Naive thymus-derived CD8-positive, alpha-beta T cell (primary cell): ENCODE results near the gene PBX3. TPM values are rescaled to one million over a fixed set of nuclear protein-coding genes. Genes with fewer than 3 reads are reported as not detected.

Experiments used
- ATAC-seq, 2 donors: fragments of 150-1000 bp; cut with Tn5 transposase in 1 of 2; sonication (Bioruptor Pico), chemical (Tn5 transposase) in 1 of 2; 1 replicate in 1 of 2; 2 replicates in 1 of 2; pipeline ENCODE4 v1.10.0; 2021; ENCODE audit warnings: mild to moderate bottlenecking in 2 of 2, moderate library complexity in 2 of 2
- POLR2A ChIA-PET: fragments of 350-600 bp; sonication (Branson Sonifier 250); formaldehyde crosslinking; loops from one replicate; lab custom pipeline; 2021; ENCODE audit warnings: antibody characterized with exemption; lab: Charles Lee
- DNase-seq, 10 donors: peaks; one replicate each; pipeline versions ENCODE4 v3.0.0 to v3.0.0-alpha.2; 2020 to 2022
- H3K27ac Mint-ChIP-seq, 10 donors: one replicate each; pipeline ENCODE4 v1.8.0; 2020 to 2022; ENCODE audit warnings: mild to moderate bottlenecking in 10 of 10, mixed read lengths in 10 of 10, moderate library complexity in 4 of 10, inconsistent platforms in 1 of 10
- H3K27me3 Mint-ChIP-seq, 5 donors: one replicate each; pipeline ENCODE4 v1.8.0; 2021 to 2022; ENCODE audit warnings: mixed read lengths in 5 of 5
- H3K36me3 Mint-ChIP-seq, 3 donors: one replicate each; pipeline ENCODE4 v1.8.0; 2020 to 2022; ENCODE audit warnings: mixed read lengths in 3 of 3, mild to moderate bottlenecking in 2 of 3, inconsistent platforms in 1 of 3
- H3K4me1 Mint-ChIP-seq, 4 donors: one replicate each; pipeline ENCODE4 v1.8.0; 2021 to 2022; ENCODE audit warnings: mixed read lengths in 4 of 4
- H3K4me3 Mint-ChIP-seq, 10 donors: one replicate each; pipeline ENCODE4 v1.8.0; 2020 to 2022; ENCODE audit warnings: mild to moderate bottlenecking in 10 of 10, mixed read lengths in 10 of 10, moderate library complexity in 6 of 10, inconsistent platforms in 1 of 10
- H3K9me3 Mint-ChIP-seq, 9 donors: one replicate each; pipeline ENCODE4 v1.8.0; 2020 to 2022; ENCODE audit warnings: mixed read lengths in 9 of 9, mild to moderate bottlenecking in 3 of 9, inconsistent platforms in 1 of 9, moderate library complexity in 1 of 9
- polyA plus RNA-seq, 3 donors: library from polyadenylated mRNA; unstranded; fragments of 300-500 nt; fragmentation: Illumina TruSeq; gene quantifications; one replicate each; pipeline ENCODE4 v1.2.3, GENCODE V29; 2021
- total RNA-seq, 8 experiments: library from RNA in 2 of 8; stranded (reverse) in 2 of 8; gene quantifications; one replicate each; pipeline ENCODE4 v1.2.3 and lab custom pipeline; 2021 to 2026

The PBX3 gene
- total and polyA plus RNA-seq, 5 experiments from 2014 or later: 2.9 to 27.5 (median 4.2) TPM

DNA sequence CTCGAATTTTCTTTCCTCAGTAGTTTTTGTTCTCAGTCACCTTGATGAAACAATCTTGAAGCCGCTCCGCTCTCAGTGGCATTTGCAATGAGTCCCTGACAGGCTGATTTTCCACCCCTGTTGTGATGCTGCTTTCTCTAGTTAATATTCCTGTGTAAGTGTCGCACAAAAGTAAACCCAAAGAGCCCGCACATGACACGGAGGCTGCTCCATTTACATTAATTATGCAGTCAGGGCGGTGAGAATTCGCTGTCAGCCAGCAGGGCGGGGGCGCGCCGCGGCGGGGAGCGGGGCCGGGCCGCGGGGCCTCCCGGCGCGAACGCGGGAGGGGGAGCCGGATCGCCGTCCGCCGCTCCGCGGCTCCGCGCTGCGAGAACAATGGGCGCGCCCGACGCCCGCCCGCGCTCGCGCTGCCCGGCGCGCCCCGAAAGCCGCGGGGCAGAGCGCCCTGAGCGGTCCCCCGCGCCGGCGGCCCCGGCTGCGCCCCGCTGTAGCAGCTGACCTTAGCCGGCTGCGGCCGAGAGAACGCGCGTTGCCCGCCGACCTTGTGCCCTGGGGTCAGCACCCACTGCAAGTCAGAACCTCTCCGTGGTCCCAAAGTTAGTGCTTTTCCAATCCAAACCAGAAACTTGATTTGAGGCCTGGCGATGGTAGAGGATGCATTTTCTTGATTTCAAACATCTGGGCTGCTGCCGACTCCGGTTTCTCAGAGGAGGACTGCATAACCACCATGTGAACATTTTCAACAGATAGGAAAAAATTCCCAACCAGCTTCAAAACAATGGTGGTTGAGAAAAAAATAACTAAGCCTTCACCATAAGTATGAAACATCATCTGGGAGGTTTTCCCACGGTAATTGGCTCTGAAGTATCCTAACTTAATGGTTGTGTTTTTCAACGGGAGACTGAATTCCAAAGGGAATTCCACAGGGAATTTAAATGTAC is 142.6 kb downstream of the PBX3 start:
- ATAC-seq: peak; percentile 84 to 90
- Mint-ChIP-seq H3K9me3 (no peaks in the 10 kb centered on the region), H3K4me1 (peaks cover 4 to 13% (median 7%) of the 10 kb centered on the region in 4 donors), H3K4me3 (peak overlapping the region; percentile 72 to 93 (median 84)), H3K36me3 (no peaks in the 10 kb centered on the region), H3K27me3 (peaks cover 5 to 15% (median 12%) of the 10 kb centered on the region in 5 donors), H3K27ac (peak overlapping the region in 3 of 10 donors; percentile 21 to 51 (median 25))
- DNase-seq: peak; percentile 25 to 61 (median 43)
- POLR2A ChIA-PET: no interaction called here

- no peaks in the 10 kb centered on the region for H3K9me3 Mint-ChIP-seq
- no peaks in the 10 kb centered on the region for H3K36me3 Mint-ChIP-seq
- DNase-seq (no peak), ATAC-seq (no peak)
- POLR2A ChIA-PET: no interaction called here
- peaks cover 4 to 13% (median 8%) of the 10 kb centered on the region in 4 donors for H3K4me1 Mint-ChIP-seq
- H3K27ac Mint-ChIP-seq: no peak overlapping the region
- H3K27me3 Mint-ChIP-seq: peaks cover 5 to 15% (median 12%) of the 10 kb centered on the region in 5 donors
- peak overlapping the region in 4 of 10 donors; percentile 7 to 82 (median 50) for H3K4me3 Mint-ChIP-seq
Observed at GRCh38 chr9:125890826-125891225, 143.7 kb downstream of the PBX3 start.

DNA sequence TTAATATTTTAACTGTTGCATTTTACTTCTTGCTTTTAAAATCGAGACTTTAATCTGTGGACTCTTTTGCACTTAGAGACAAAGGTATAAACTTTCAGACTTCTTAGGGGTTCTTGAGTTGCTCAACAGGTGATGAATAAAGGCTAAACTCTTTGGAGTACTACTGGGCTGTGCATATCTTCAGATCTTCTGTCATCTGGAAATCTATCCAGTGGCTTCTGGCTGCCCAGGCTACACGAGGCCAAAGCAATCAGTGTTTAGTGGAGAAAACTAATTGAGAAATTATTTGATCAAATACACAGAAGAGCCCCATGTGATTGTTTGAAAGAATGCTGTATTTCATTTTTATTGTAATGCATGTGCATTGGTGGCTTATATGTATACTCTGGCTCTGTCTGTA is 146.1 kb downstream of the PBX3 start:
- Mint-ChIP-seq H3K36me3 (no peaks in the 10 kb centered on the region), H3K4me3 (no peak overlapping the region), H3K4me1 (peaks cover 4 to 13% (median 10%) of the 10 kb centered on the region in 4 donors), H3K27me3 (peaks cover 3 to 13% (median 6%) of the 10 kb centered on the region in 5 donors), H3K9me3 (no peaks in the 10 kb centered on the region), H3K27ac (no peak overlapping the region)
- POLR2A ChIA-PET: no interaction called here
- ATAC-seq: no peak
- no peak for DNase-seq

- Mint-ChIP-seq H3K4me1 (peaks cover 0 to 7% (median 4%) of the 10 kb centered on the region in 4 donors), H3K27ac (no peak overlapping the region), H3K4me3 (no peak overlapping the region), H3K36me3 (no peaks in the 10 kb centered on the region), H3K27me3 (peaks cover 0 to 3% (median 2%) of the 10 kb centered on the region in 5 donors), H3K9me3 (no peaks in the 10 kb centered on the region)
- no peak for DNase-seq
- ATAC-seq: no peak
- POLR2A ChIA-PET: no interaction called here
Observed at GRCh38 chr9:125894566-125894965, 147.4 kb downstream of the PBX3 start.

DNA sequence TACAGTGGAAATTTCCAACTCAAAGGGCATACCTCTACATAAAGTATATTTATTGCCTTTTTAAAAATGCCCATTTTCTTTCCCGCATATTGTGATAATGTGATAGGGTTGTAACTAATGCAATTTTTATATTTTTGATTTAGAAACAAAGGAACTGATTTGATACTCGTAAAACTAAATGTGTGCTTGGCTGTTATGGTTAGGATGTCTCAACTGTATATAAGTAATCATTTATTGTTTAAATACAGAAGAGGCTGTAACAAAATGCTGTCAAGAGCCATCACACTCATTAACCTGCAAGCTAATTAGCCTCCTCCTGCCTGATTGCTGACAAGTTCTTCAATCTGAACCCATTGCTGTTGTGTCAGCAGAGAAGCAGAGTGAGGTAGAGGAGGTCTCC is 149.2 kb downstream of the PBX3 start:
- Mint-ChIP-seq H3K27ac (no peak overlapping the region), H3K27me3 (no peaks in the 10 kb centered on the region), H3K9me3 (no peaks in the 10 kb centered on the region), H3K36me3 (no peaks in the 10 kb centered on the region), H3K4me3 (no peak overlapping the region), H3K4me1 (peaks cover 0 to 6% (median 0%) of the 10 kb centered on the region in 4 donors)
- no peak for ATAC-seq
- POLR2A ChIA-PET: no interaction called here
- DNase-seq: no peak

DNA sequence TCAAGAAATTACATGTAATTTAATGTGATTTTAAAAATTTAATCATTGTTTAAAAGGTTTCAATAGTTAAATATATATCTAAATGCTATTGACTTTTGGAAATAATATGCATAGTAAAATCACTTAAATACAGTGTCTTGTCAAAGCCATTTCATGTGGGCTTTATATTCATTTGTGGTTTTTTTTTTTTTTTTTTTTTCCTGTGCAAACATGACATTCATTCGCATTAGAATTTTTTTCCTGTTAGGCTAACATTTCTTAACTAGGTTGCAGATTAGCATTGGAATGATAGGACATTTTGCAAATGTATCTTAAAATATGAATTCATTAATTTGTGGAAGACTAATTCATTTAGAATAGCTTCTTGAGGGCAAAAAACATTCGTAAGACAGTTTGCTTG is 149.8 kb downstream of the PBX3 start:
- no peak overlapping the region for H3K27ac Mint-ChIP-seq

GRCh38 chr9:125897481-125897880 is 150.3 kb downstream of the PBX3 start:
- H3K27ac Mint-ChIP-seq: no peak overlapping the region
- POLR2A ChIA-PET: no interaction called here
- H3K4me1 Mint-ChIP-seq: peaks cover 0 to 6% (median 0%) of the 10 kb centered on the region in 4 donors
- no peaks in the 10 kb centered on the region for H3K36me3 Mint-ChIP-seq
- no peaks in the 10 kb centered on the region for H3K27me3 Mint-ChIP-seq
- no peak overlapping the region for H3K4me3 Mint-ChIP-seq
- H3K9me3 Mint-ChIP-seq: no peaks in the 10 kb centered on the region
- ATAC-seq (no peak), DNase-seq (no peak)

More for the DNA sequence above, 149.8 kb downstream of the PBX3 start:
- Mint-ChIP-seq H3K9me3 (no peaks in the 10 kb centered on the region), H3K4me1 (peaks cover 0 to 6% (median 0%) of the 10 kb centered on the region in 4 donors), H3K36me3 (no peaks in the 10 kb centered on the region), H3K27me3 (no peaks in the 10 kb centered on the region), H3K4me3 (no peak overlapping the region)
- ATAC-seq (no peak), DNase-seq (no peak)
- POLR2A ChIA-PET: no interaction called here

DNA sequence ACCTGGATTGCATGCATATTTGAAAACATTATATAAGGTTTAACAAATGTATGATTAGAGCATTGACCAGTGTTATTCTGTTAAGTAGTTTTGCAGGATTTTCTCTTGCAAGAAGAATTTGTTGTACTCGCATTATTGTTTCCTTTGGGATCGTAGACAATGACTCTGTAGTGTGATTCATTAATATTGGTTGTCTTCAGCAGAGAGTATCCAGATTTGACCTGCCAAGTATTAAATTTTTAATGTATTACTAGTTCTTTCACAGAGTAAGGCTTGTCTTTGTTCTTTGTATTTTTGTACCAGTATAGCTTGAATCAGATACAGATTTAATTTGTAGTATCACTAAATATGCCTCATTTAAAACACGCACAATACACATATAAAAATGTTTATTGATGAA is 155.0 kb downstream of the PBX3 start:
- Mint-ChIP-seq H3K4me1 (peaks cover 0 to 11% (median 4%) of the 10 kb centered on the region in 4 donors), H3K9me3 (no peaks in the 10 kb centered on the region), H3K27ac (no peak overlapping the region), H3K36me3 (no peaks in the 10 kb centered on the region), H3K4me3 (no peak overlapping the region), H3K27me3 (peaks cover 0 to 2% (median 0%) of the 10 kb centered on the region in 5 donors)
- ATAC-seq (no peak), DNase-seq (no peak)
- POLR2A ChIA-PET: no interaction called here

DNA sequence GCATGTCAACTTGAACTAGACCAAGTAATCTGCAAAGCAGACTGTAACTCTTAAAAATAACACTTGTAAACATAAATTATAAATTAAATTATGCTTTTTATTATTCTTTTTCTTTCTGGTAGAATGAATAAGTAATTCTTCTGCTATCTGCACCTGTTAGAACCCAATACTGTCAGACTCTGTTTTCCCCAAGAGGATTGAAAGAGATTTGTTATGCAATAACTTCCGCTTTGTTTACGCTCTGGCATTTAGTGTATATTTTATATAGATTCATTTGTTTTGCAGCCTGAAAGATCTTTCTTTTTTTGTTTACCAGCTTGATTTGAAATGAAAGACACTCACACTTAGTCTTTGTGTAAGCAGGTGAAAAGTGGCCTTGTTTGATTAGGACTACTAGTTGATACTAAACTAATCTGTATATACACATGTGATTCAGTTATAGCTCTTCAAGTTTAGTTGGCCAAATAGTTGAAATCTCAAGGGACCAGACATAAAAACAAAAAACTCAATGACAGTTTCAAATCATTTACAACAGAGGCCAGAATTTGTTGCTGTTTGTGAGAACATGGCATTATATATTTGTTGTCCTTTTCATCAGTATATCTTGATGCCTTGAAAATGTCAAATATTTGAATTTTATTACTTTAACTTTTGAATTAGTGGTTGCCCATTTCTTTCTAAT is 155.8 kb downstream of the PBX3 start:
- Mint-ChIP-seq H3K27ac (no peak overlapping the region), H3K4me1 (peaks cover 0 to 11% (median 4%) of the 10 kb centered on the region in 4 donors), H3K27me3 (peaks cover 0 to 2% (median 0%) of the 10 kb centered on the region in 5 donors), H3K36me3 (no peaks in the 10 kb centered on the region), H3K9me3 (no peaks in the 10 kb centered on the region), H3K4me3 (no peak overlapping the region)
- no peak for ATAC-seq
- DNase-seq: no peak
- POLR2A ChIA-PET: no interaction called here

- H3K4me1 Mint-ChIP-seq: peaks cover 0 to 11% (median 5%) of the 10 kb centered on the region in 4 donors
- peak overlapping the region in 1 of 10 donors; percentile 33 for H3K4me3 Mint-ChIP-seq
- POLR2A ChIA-PET: no interaction called here
- ATAC-seq (no peak), DNase-seq (no peak)
- H3K9me3 Mint-ChIP-seq: no peaks in the 10 kb centered on the region
- peaks cover 0 to 2% (median 0%) of the 10 kb centered on the region in 5 donors for H3K27me3 Mint-ChIP-seq
- no peaks in the 10 kb centered on the region for H3K36me3 Mint-ChIP-seq
- H3K27ac Mint-ChIP-seq: no peak overlapping the region
Observed at GRCh38 chr9:125904155-125904851, 157.1 kb downstream of the PBX3 start.

- POLR2A ChIA-PET: no interaction called here
- Mint-ChIP-seq H3K9me3 (no peaks in the 10 kb centered on the region), H3K4me3 (no peak overlapping the region), H3K4me1 (peaks cover 0 to 11% (median 5%) of the 10 kb centered on the region in 4 donors), H3K27ac (no peak overlapping the region), H3K27me3 (peaks cover 0 to 2% (median 0%) of the 10 kb centered on the region in 5 donors), H3K36me3 (no peaks in the 10 kb centered on the region)
- ATAC-seq: no peak
- no peak for DNase-seq
Observed at GRCh38 chr9:125906144-125906543, 159.0 kb downstream of the PBX3 start.

DNA sequence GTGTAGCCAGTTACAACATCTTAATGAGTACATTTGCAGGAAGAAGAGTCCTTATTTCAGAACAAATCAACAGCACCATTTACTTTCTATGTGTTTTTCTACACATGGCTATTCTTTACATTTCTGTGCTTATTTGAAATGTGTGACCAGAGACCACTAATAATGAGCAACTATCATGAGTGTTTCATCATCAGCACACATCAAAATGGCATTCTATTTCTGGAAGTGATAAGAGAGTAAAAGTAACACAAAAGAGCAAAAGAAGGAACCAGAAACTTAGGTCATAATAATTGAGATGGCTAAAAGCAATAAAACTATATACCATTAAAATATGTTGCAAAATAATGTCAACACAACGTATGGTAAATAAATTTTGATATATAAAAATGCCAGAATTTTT is 159.7 kb downstream of the PBX3 start:
- no peak for ATAC-seq
- DNase-seq: no peak
- Mint-ChIP-seq H3K9me3 (no peaks in the 10 kb centered on the region), H3K27ac (no peak overlapping the region), H3K4me1 (peaks cover 0 to 11% (median 5%) of the 10 kb centered on the region in 4 donors), H3K4me3 (no peak overlapping the region), H3K27me3 (peaks cover 0 to 2% (median 0%) of the 10 kb centered on the region in 5 donors), H3K36me3 (no peaks in the 10 kb centered on the region)
- POLR2A ChIA-PET: no interaction called here
